IPS-NIHi11 (cell line): ENCODE results near the gene DERL3.

Experiments used
- DNase-seq: peaks from one replicate; pipeline ENCODE4 v3.0.0; 2012; ENCODE audit warnings: mixed read lengths, low spot score

DERL3 gene

DNA sequence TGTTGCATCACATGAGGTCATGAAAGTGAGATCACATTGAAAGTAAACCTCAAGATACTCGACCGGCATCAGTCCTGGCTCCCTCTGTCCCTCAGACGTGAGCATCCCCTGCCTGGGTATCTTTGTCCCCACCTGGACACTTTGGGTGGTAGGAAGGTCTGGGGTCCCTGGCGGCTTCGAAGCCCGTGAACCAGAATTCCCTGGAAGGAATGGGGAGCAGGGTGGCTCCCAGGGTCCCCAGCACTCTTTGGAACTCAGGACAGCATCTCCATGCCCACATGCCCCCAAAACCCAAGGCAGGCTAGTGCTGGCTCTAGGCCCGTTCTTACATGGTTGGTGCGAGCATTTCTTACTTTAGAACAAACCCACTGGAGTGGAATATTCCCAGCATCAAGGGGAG lies 7.5 kb downstream of the DERL3 start:
- DNase-seq, result no peak

DNA sequence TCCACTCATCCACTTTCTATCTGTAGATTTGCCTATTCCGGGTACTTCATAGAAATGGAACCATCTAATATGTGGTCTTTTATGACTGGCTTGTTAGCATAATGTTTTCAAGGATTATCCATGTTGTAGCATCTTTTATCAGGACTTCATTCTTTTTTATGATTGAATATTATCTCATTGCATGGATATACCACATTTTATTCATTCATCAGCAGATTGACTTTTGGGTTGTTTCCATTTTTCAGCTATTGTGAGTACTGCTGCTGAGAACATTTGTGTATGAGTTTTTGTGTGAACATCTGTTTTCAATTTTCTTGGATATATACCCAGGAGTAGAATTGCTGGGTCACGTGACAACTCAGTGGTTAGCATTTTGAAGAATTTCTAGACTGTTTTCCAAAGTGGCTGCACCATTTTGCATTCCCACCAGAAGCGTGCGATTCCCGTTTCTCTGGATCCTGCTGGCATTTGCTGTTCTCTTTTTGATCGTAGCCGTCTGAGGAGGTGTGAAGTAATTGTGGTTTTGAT lies 8.9 kb downstream of the DERL3 start:
- DNase-seq, result no peak

DNA sequence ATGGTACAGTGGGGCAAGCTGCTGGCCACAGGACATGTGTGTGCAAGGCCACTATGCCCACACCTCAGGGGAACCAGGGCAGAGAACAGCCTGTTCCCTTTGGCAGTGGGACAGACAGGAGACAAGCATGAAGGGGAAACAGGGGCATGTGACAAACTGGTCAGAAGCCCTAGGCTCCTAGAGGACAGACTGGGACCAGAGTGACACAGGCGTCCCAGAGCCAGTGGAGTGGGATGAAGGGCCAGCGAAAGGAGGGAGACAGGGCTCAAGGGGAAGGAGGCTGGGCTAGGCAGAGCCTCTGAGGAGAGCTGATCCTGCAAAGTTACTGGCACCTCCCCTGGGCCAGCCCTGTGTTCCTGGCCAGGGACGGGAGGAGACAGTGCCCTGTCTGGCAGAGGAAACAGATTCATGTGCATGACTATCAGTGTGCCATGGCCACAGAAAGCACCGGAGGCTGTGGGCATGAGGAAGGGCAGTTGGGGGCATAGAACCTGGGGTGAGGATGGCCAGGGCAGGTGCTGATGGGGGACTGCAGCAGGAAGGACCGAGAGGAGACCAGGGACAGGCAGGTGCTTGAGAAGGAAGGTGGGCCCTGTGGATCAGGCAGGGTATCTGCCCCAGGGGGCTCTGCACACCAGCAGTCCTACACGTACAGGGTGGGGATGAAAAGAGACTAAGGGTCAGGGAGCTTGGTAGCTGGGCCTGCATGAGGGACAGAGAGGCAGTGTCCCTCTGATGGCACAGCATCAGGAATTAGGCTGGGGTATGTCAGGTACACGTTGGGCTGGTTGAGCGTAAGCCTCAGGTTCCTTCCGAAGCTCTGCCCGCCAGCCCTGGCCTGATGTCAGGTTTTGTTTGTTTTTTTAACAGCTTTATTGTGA lies 9.8 kb downstream of the DERL3 start:
- no peak for DNase-seq

DNA sequence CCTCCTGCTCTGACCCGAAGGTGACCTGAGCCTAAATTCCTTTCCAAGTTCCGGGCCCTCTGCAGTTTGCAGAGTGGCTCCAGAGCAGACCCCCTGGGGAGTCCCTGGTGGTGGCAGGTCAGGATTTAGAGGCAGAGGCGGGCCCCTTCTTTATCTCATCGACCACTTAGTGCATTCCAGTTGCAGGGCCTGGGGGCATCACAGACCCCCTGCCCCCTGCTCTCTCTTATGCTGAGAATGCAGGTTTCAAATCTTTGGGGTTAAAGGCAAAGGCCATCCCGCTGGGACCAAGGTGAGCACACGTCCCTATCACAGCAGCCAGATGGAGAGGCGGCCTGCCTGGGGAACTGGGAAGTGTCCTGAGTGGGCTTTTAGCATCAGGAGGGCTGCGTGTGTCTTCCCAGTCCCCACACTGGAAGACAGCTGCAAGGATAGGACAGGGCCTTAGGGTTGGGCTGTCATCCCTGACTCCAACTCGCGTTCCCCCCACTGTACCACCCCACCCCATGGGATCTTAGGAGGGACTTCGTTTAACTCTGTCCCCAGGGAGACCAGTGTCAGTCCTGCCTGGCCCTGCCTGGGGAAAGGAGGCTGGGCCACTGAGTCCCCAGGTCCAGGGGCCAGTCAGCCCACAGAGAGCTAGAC lies 11.3 kb downstream of the DERL3 start:
- DNase-seq, result no peak

DNA sequence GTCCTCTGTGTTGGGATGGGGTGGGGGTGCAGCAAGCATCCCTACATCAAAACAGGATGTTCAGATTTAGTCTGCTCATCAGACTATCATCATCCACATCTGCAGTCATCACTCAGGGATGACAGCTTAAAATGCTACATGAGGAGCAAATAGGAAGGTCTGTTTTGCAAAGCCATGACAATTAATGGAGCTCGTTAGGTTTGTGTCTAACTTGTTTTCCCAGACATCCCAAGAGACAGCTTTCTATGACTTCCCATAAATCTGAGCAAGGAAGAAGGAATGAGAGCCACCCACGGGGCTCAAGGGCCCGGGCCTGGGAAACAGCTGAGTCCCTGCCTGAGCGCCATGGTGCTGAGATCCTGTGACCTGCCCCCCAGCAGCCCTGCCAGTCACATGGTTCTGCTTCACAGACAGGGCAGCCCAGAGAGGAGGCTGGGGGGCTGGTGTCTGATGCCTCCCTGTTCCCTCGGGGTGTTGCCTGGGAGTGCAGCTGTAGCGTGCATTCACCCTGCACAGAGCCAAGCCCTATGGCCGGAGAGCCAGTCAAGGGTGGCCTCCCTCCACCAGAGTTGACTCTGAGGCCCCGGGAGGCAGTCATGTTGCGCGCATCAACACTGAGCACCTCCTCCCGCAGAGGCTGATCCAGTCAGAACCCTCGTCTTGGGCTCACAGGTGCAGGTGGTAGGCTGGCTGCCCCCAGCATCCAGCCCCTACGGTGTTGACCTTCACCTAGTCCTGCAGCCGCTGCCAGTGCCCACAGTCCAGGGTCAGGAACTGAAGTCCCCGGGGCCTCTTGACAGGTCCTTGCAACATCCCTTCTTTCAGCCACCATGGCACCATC lies 12.1 kb downstream of the DERL3 start:
- no peak for DNase-seq

DNA sequence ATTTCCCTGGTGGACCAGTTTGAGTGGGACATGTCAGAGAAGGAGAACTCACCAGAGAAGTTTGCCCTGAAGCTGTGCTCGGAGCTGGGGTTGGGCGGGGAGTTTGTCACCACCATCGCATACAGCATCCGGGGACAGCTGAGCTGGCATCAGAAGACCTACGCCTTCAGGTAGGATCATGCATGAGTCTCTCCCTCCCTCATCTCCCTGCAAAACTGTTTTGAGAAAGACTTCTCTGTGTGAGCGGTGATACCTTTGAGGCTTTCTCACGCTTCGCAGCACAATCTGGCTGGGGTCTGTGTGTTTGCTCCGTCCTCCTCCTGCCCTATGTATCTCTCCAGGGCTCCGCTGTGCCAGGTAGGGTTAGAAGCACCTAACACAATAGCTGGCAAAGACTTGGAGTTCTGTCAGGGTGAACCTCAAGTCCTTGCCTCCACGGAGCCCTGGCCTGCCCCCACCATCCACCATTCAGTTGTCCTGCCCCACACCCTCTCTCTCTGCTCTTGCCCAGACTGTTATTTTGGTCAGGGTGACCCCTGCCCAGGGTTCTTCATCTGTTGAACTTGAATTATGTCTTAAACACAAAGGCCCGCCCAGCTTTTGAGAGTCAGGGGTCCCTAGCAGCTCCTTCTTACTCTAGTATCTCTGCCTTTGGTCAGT lies 13.4 kb downstream of the DERL3 start:
- no peak for DNase-seq

DNA sequence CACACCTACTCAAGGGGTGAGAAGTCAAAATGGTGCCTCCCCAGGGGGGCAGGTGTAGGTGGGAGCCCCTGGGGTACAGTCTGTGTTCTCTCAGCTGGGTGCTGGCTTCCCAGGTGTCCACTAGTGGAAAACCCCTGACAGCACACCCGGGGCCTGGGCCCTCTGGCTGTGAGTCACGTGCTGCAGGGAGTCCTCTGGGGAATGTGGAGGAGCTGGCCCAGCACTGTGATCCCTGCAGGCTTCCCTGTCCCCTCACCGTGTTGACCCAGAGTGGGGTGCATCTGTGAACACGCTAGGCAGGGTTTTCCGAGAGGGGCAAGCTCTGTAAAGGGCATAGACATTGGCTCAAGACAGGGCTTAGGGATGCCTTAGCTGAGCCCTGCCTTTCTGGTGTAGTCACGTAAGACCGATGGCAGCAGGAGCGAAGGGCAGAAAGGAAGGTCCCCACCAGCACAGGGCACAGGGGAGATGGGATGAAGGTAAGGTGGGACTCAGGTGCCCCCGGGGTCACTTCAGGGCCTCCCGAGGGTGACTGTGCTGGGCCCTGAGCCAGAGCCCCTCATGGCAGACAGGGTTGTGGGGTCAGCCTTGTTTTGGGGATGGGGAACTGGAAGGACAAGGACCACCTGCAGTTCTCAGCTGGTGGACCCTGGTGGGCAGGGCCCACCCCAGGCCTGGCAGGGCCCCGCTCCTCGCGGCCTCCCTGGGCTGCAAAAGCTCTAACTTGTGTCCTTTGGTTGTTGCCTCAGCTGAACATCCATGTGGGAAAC lies 14.1 kb downstream of the DERL3 start:
- DNase-seq, result no peak

DNA sequence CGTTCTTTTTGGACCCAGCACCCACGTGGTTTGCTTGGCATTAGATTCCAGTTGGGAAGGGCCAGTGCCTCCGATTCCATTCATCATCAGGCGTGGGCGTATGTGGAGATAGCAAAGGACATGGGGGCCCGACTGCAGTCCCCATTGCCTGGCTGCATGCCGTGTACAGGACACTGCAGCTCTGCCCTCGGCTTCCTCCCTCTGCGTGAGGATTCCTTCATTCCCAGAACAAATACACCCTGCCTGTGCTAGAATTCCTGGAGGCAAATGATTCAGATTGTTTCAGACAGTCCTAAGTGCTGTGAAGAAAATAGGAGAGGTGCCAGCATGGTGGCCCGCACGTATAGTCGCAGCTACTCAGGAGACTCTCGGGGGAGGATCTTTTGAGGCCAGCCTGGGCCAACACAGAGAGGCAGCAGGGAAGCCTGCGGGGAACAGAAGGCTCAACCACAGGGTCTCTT lies 15.4 kb downstream of the DERL3 start:
- no peak for DNase-seq

DNA sequence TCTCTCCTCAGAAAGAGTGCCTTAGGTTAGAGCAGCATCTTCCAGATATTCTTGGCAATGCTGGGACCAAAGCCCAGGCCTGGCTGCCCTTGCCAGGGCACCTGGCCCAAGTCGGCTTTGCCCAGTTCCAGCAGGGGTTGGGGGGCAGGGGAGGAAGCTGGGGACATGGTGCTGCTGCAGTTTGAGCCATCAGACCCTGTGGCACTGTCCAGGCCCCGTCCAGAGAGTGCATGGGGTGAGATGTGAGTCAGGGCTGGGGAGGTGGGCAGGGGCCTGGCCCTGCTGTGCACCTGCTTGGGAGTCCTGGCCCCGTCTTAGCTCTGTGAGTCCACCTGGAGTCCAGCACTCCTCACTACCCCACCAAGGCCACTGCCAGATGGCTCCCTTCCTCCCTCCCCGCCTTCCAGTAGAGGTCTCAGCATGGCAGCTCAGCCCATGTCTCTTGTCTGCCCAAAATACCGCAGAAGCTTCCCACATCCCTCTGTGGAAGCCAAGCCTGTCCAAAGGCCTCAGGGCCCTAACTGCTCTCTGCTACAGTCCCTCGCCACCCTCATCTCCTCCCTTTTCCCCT lies 16.6 kb downstream of the DERL3 start:
- no peak for DNase-seq

DNA sequence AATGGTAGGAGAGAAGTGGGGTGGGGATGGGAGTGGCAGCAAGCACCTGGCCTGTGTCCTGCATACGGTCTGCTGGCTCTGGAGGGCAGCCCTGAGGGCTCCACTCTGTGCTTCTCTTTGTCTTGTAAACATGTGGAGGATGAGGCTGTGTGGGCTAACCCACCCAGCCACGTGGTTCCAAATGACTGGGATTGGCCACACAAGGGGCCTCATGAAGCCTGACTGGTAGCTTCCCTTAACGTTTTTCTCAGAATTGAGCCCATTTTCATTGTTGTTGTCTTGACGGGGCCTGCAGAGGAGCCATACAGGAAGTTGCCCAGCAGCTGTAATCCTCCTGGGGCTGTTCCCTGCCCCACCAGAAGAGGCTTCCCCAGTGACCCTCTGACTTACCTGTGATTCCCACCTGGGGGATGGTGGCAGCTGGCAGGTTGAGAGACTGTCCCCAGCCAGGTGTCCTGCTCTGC lies 18.0 kb downstream of the DERL3 start:
- DNase-seq, result no peak

DNA sequence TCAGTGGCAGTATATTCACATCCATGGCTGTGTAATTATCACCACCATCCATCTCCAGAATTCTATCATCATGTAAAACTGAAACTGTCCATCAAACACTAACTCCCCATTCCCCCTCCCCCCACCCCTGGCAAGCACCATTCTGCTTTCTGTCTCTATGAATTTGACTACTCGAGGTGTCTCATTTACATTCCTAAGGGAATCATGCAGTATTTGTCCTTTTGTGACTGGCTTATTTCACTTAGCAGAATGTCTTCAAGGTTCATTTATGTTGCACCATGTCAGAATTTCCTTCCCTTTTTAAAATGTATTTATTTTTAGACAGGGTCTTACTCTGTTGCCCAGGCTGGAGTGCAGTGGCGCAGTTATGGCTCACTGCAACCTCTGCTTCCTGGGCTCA lies 20.3 kb downstream of the DERL3 start:
- DNase-seq, result no peak

DNA sequence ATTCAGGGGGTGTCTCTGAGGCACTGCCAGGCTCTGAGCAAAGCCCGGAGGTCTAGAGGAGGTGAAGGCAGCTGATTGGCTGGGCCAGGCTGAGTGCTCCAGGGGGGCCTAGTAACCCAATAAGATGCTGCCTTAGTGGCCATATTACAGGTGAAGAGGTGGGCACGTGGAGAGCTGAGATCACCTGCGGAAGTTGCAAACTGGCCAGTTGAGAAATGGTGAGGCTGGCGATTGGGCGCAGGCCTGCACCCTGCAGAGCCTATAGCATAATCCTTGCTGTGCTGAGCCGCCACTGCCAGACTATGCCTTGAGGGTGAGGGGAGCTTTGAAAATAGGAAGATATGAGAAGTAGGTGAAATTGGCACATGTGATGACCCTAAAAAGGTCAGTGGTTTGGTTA lies 21.7 kb downstream of the DERL3 start:
- DNase-seq, result no peak

DNA sequence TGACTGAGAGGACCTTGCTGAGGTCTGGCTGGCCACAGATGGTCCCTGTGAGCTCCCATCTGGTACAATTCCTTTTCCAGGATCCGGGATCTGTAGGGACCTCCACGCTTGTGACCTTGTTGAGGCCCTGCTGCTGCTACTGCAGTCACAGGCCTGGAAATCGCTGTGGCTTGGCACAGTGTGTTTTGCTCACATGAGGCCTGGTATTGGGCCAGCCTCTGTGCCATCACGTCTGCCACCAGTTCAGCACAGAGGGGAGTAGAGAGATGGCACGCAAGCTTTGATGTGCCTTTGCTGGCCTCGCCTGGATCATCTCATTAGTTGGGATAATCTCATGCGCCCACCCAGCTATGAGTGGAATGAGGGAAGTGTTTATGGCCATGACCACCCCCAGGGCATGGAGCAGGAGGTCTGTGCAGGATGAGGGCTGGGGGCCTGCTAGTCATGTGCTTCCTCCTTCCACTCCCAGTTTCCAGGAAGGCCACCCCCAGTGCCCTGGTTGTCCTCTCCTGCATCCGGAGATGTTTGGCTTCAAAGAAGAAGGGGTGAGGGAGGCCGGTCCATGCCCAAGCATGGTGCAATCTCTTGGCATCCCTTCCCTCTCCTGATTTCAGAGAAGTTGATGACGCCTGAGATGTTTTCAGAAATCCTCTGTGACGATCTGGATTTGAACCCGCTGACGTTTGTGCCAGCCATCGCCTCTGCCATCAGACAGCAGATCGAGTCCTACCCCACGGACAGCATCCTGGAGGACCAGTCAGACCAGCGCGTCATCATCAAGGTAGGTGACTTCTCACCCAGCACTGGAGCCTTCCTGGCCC lies 22.4 kb downstream of the DERL3 start:
- no peak for DNase-seq

DNA sequence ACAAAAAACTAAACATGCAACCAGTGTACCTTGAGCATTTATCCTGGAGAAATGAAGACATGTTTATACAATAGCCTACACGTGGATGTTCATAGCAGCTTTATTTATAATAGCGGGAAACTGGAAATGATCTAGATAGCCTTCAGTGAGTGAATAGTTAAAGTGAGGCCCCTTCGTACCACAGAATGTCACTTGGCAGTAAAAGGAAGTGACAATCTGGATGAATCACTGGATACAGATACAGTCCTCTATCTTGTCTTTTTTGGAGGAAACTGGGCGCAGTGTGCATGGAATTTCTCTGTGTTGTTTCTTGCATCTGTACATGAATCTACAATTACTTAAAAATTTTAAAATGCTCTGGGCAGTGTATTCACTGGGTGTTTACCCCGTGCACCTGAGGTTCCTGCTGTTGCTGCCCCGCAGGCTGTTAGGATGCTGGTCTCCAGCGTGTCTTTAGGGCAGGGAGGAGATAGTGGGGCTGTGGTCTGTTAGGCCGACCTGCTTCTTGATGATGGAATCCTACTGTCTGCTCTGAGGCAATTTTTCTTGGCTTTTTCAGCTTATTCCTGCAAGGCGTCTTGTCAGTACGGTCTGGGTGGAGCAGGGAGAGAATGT lies 23.2 kb downstream of the DERL3 start:
- no peak for DNase-seq

DNA sequence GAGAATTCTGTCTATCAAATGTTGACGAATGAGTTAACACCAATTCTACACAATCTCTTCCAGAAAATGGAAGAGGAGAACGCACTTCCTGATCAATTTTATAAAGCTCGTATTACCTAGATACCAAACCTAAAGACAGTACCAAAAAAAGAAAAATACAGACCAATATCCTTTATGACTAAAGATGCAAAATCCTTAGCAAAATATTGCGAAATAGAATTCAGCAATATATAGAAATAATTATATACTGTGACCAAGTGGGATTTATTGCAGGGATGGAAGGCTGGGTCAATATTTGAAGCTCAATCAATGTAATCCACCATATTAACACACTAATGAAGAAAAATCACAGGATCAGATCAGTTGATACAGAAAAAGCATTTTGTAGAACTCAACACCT lies 26.4 kb downstream of the DERL3 start:
- no peak for DNase-seq

DNA sequence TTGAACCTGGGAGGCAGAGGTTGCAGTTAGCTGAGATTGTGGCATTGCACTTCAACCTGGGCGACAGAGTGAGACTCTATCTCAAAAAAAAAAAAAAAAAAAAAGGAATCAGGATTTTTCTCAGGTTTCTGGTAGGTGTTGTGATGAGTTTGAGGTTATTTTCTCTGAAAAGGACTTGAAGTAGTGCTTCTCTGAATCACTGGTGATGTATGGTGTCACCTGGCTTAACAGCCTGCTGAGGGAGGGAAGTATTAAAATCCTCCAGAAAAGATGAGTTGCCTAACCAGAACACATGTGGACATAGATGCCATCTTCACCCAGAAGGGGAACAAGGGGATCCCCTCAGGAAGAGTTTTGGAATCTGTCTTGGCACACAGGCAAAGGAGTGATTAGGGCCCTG lies 32.0 kb downstream of the DERL3 start:
- DNase-seq, result no peak

DNA sequence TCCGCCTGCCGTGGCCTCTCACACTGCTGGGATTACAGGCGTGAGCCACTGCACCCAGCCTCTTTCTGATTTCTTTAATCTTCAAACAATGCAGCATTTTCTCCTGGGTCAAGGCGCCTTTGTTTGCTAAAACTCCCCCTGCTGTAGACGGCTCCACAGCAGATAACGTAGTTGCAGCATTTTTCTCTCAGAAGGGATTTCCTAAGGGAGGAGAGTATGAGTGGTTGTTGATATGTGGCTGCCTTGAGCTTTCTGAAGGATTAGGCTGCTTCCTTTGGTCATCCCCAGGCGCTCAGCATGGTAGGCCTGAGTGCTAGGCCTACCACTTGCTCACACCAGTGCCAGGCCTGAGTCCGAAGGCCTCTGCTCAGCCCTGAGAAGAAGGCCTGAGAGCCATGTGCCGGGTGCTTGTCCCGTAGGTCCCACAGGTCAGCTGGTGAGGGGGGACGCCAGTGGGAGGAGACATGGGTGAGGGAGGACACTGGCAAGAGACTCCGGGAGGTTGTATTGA lies 34.0 kb downstream of the DERL3 start:
- DNase-seq, result no peak

DNA sequence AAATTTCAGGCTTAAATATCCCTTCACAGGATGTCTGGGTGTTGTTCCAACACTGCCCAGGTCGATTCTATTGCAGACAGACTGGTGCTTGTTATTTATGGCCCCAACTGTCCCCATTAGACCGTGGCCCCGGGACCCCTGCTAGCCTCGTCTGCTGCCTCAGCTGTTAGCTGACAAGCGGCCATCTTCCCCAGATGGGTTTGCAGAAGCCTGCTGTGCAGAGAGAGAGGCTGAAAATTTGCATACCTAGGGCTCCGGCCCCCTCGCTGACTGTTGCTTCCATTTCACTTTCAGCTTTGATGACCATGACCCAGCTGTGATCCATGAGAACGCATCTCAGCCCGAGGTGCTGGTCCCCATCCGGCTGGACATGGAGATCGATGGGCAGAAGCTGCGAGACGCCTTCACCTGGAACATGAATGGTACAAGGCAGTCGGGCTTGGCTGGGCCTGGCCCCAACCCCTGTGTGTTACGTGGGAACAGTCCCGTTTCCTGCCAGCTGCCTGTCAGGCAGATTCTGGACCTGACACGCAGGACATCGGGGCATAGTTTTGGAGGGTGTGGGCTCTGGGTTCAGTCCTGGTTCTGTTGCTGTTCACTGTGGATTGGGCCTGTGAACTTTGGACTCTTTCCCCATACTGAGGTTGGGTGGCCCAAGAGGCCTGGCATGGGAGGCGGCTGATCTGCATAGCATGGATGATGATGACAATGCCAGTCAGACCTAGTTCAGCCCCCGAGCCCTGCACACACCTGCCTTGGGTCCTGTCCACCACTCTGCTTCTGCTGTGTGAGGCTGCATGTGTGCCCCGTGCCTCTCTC lies 35.6 kb downstream of the DERL3 start:
- no peak for DNase-seq
